Measurements from ENCODE around the gene RHBDL1. TPM values are rescaled to one million over a fixed set of nuclear protein-coding genes. Genes with fewer than 3 reads are reported as not detected.

The RHBDL1 gene
- polyA plus RNA-seq, 1 donor (not counting 4 experiments of a cell fraction or from before 2014, with no cell fraction given): 0.71 TPM

GRCh38 chr16:634051-634670 is 41.3 kb upstream of the RHBDL1 start:
- FAIRE-seq (no peak), DNase-seq (ENCODE audit: low read depth, low spot score) (no peak)
- no peak overlapping the region for H3K27ac ChIP-seq (ENCODE audit: control insufficient read depth, insufficient read depth, low read length)
- no peaks in the 10 kb centered on the region for H3K9me1 ChIP-seq (ENCODE audit: control insufficient read depth, extremely low read depth, insufficient read depth, low read length)
- H3K27me3 ChIP-seq (ENCODE audit: control insufficient read depth, extremely low read depth, insufficient read depth, low read length): no peaks in the 10 kb centered on the region
- no peak overlapping the region for H2AFZ ChIP-seq (ENCODE audit: control insufficient read depth, low read length)
- peaks cover 8% of the 10 kb centered on the region for H3K79me2 ChIP-seq (ENCODE audit: control insufficient read depth, insufficient read depth, low read length)
- H3K4me1 ChIP-seq (ENCODE audit: control insufficient read depth, extremely low read depth, insufficient read depth, low read length): peaks cover 8% of the 10 kb centered on the region
- no peak overlapping the region for H3K9ac ChIP-seq (ENCODE audit: control insufficient read depth, extremely low read depth, insufficient read depth, low read length)
- no peak overlapping the region for H3K4me2 ChIP-seq (ENCODE audit: control insufficient read depth, extremely low read depth, insufficient read depth, low read depth, low read length)
- peaks cover 2 to 10% of the 10 kb centered on the region in 2 experiments for H3K36me3 ChIP-seq (ENCODE audit: control insufficient read depth in 2 of 2, extremely low read depth in 1 of 2, insufficient read depth in 2 of 2, low read length in 2 of 2)
- H3K4me3 ChIP-seq (ENCODE audit: control insufficient read depth in 2 of 3, extremely low read depth in 1 of 3, insufficient read depth in 2 of 3, low read depth in 1 of 3, low read length in 3 of 3): no peak overlapping the region
- TF ChIP-seq EZH2 (IDR thresholded peaks at IDR 0.05; ENCODE audit: low read length) (no peak), CTCF (optimal IDR thresholded peaks at IDR 0.05 in 1 of 3, IDR thresholded peaks at IDR 0.05 in 1 of 3, conservative IDR thresholded peaks at IDR 0.05 in 1 of 3; ENCODE audit: extremely low read depth in 1 of 3, insufficient read depth in 2 of 3, low read length in 3 of 3) (no peak)
- dilution Hi-C loops (cut with MboI; ENCODE audit: extremely low pct_ligation_motif_present, low sequenced_read_pairs): no loop called here
- H3K9me3 ChIP-seq (ENCODE audit: control insufficient read depth, low read depth, low read length): no peaks in the 10 kb centered on the region
- H4K20me1 ChIP-seq (ENCODE audit: control insufficient read depth, extremely low read depth, insufficient read depth, low read length): no peaks in the 10 kb centered on the region

GRCh38 chr16:634996-635395 is 40.5 kb upstream of the RHBDL1 start:
- Histone ChIP-seq H3K4me1 (ENCODE audit: control insufficient read depth, extremely low read depth, insufficient read depth, low read length) (peaks cover 8% of the 10 kb centered on the region), H3K4me3 (ENCODE audit: control insufficient read depth in 2 of 3, extremely low read depth in 1 of 3, insufficient read depth in 2 of 3, low read depth in 1 of 3, low read length in 3 of 3) (peak overlapping the region; percentile 74 to 85 (median 83)), H3K27me3 (ENCODE audit: control insufficient read depth, extremely low read depth, insufficient read depth, low read length) (no peaks in the 10 kb centered on the region), H3K9ac (ENCODE audit: control insufficient read depth, extremely low read depth, insufficient read depth, low read length) (no peak overlapping the region), H3K9me3 (ENCODE audit: control insufficient read depth, low read depth, low read length) (no peaks in the 10 kb centered on the region), H3K9me1 (ENCODE audit: control insufficient read depth, extremely low read depth, insufficient read depth, low read length) (no peaks in the 10 kb centered on the region), H2AFZ (ENCODE audit: control insufficient read depth, low read length) (no peak overlapping the region), H3K27ac (ENCODE audit: control insufficient read depth, insufficient read depth, low read length) (no peak overlapping the region), H4K20me1 (ENCODE audit: control insufficient read depth, extremely low read depth, insufficient read depth, low read length) (no peaks in the 10 kb centered on the region), H3K79me2 (ENCODE audit: control insufficient read depth, insufficient read depth, low read length) (peaks cover 8% of the 10 kb centered on the region), H3K36me3 (ENCODE audit: control insufficient read depth in 2 of 2, extremely low read depth in 1 of 2, insufficient read depth in 2 of 2, low read length in 2 of 2) (peaks cover 2 to 10% of the 10 kb centered on the region in 2 experiments), H3K4me2 (ENCODE audit: control insufficient read depth, extremely low read depth, insufficient read depth, low read depth, low read length) (peak overlapping the region; percentile 85)
- TF ChIP-seq EZH2 (IDR thresholded peaks at IDR 0.05; ENCODE audit: low read length) (no peak), CTCF (optimal IDR thresholded peaks at IDR 0.05 in 1 of 3, IDR thresholded peaks at IDR 0.05 in 1 of 3, conservative IDR thresholded peaks at IDR 0.05 in 1 of 3; ENCODE audit: extremely low read depth in 1 of 3, insufficient read depth in 2 of 3, low read length in 3 of 3) (no peak)
- DNase-seq (ENCODE audit: low read depth, low spot score) (no peak), FAIRE-seq (no peak)
- dilution Hi-C loops (cut with MboI; ENCODE audit: extremely low pct_ligation_motif_present, low sequenced_read_pairs): no loop called here
